T-helper 9 cell (primary cell): ENCODE measurements around the gene EXOC4.
"Not testable (repeated sequence)": the region's sequence is repeated elsewhere in the genome, so short reads cannot be mapped to it uniquely, and the experiment has no call there.

ENCODE experiments used
- DNase-seq: peaks from one replicate; pipeline ENCODE4 v3.0.0-alpha.2; 2020

EXOC4 gene

GRCh38 chr7:133904776-133905175, 651.9 kb downstream of the EXOC4 start:
- DNase-seq: no peak

GRCh38 chr7:133906553-133906952, 653.7 kb downstream of the EXOC4 start:
- not testable (repeated sequence) for DNase-seq

- no peak for DNase-seq
Measured at GRCh38 chr7:133910761-133911160, 657.9 kb downstream of the EXOC4 start.

- DNase-seq: no peak
Measured at GRCh38 chr7:133911724-133912123, 658.8 kb downstream of the EXOC4 start.

GRCh38 chr7:133912916-133913697, 660.2 kb downstream of the EXOC4 start:
- no peak for DNase-seq

GRCh38 chr7:133916621-133917020, 663.7 kb downstream of the EXOC4 start:
- DNase-seq: no peak

GRCh38 chr7:133919810-133920209, 666.9 kb downstream of the EXOC4 start:
- DNase-seq: no peak

GRCh38 chr7:133921635-133922182, 668.8 kb downstream of the EXOC4 start:
- no peak for DNase-seq

- DNase-seq: no peak
Measured at GRCh38 chr7:133923974-133924373, 671.1 kb downstream of the EXOC4 start.

- DNase-seq: no peak
Measured at GRCh38 chr7:133931053-133931452, 678.2 kb downstream of the EXOC4 start.

GRCh38 chr7:133932591-133932990, 679.7 kb downstream of the EXOC4 start:
- no peak for DNase-seq

GRCh38 chr7:133934262-133934976, 681.5 kb downstream of the EXOC4 start:
- no peak for DNase-seq

GRCh38 chr7:133934977-133935330, 682.1 kb downstream of the EXOC4 start:
- DNase-seq: no peak

GRCh38 chr7:133936074-133936473, 683.2 kb downstream of the EXOC4 start:
- DNase-seq: no peak

GRCh38 chr7:133937786-133938185, 684.9 kb downstream of the EXOC4 start:
- DNase-seq: no peak

- no peak for DNase-seq
Measured at GRCh38 chr7:133940368-133940767, 687.5 kb downstream of the EXOC4 start.

- no peak for DNase-seq
Measured at GRCh38 chr7:133941496-133941895, 688.6 kb downstream of the EXOC4 start.

GRCh38 chr7:133945497-133945896, 692.6 kb downstream of the EXOC4 start:
- no peak for DNase-seq

- no peak for DNase-seq
Measured at GRCh38 chr7:133947458-133948254, 694.8 kb downstream of the EXOC4 start.

- DNase-seq: no peak
Measured at GRCh38 chr7:133948588-133948987, 695.7 kb downstream of the EXOC4 start.

- no peak for DNase-seq
Measured at GRCh38 chr7:133950855-133951254, 698.0 kb downstream of the EXOC4 start.

- DNase-seq: no peak
Measured at GRCh38 chr7:133955208-133955607, 702.3 kb downstream of the EXOC4 start.

- no peak for DNase-seq
Measured at GRCh38 chr7:133957845-133958244, 705.0 kb downstream of the EXOC4 start.
